GM19328 (cell line): ENCODE results near the gene MNAT1.
"Not testable (repeated sequence)": the region's sequence is repeated elsewhere in the genome, so short reads cannot be mapped to it uniquely, and the experiment has no call there.

Source experiments
- ATAC-seq: cut with Tn5 transposase; IDR thresholded peaks from one replicate; pipeline ENCODE4 v1.9.1; 2021; ENCODE audit warnings: mild to moderate bottlenecking, moderate library complexity; ENCODE audit not compliant: unreplicated experiment

The MNAT1 gene

DNA sequence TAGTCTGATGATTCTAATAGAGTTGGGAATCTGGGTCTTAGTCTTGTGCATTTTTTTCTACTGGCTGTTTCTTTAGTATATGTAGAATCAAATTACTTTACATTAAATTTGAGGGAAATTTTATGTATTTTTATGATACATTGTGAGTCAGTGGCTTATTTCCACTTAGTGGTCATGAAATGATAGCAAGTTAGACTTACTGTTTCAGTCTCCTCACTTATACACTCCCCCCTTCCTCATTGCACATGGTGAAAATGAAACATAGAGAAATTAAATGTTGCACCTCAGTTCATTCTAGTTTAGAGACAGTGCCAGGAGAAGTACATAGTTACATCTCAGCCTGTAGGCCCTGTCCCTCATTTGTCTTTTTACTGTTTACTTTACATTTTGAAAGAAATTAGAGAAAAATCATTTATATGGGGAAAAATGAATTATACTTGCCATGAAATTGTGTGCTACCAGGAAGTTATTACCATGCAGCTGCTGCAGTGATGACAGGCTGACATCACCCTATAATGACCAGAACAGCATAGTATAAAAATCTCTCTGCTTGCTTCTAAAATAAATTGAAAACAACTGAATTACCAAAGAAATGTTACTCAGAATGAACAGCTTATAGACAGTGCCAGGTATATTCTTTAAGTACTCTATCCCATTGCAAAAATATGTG, 133.1 kb downstream of the MNAT1 start:
- ATAC-seq: no peak

DNA sequence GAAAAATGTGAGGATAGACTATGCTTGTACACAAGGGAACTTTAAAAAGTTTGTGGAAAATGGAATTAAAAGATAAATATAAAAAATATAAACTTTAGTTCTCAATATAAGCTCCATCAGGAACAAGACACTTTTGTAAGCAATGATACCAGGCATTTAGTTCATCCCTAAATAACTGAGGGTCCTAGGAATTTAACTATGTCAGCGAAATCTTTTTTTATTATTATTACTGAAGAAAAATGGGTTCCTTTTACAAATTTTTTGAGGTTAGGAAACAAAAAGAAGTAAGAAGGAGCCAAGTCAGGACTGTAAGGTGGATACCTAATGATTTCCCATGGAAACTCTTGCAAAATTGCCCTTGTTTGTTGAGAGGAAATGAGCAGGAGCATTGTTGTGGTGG, 143.6 kb downstream of the MNAT1 start:
- ATAC-seq: no peak

DNA sequence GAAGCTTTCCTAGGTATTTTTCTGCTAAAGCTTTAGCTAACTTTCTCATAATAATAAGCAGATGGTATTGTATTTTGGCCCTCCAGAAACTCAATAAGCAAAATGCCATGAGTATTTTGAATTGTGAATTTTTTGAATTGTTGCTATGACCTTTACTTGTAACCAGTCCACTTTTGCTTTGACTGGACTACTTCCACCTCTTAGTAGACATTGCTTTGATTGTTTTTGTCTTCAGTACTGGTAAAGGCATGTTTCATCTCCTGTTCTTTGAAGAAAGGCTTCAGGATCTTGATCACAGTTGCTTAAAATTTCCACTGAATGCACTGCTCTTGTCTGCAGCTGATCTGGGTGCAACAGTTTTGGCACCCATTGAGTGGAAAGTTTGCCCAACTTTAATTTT, 144.0 kb downstream of the MNAT1 start:
- ATAC-seq: no peak

DNA sequence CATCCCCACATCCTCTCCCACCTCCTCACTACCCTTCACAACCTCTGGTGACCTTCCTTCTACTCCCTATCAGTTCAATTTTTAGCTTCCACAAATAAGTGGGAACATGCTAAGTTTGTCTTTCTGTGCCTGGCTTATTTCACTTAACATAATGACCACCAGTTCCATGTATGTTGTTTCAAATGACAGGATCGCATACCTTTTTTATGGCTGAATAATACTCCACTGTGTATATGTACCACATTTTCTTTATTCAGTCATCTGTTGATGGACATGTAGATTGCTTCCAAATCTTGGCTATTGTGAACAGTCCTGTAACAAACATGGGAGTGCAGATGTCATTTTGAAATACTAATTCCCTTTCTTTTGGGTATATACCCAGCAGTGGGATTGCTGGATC, 147.7 kb downstream of the MNAT1 start:
- ATAC-seq: no peak

DNA sequence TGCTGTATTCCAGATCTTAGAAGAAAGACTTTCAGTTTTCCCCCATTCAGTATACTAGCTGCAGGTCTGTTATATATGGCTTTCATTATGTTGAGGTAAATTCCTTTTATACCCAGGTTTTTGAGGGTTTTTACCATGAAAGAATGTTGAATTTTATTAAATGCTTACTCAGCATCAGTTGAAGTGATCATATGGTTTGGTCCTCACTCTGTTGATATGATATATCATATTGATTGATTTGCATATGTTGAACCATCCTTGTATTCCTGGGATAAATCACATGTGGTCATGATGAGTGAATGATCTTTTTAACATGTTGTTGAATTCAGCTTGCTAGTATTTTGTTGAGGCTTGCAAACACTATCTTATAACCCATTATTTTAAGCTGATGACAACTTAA, 149.6 kb downstream of the MNAT1 start:
- no peak for ATAC-seq

DNA sequence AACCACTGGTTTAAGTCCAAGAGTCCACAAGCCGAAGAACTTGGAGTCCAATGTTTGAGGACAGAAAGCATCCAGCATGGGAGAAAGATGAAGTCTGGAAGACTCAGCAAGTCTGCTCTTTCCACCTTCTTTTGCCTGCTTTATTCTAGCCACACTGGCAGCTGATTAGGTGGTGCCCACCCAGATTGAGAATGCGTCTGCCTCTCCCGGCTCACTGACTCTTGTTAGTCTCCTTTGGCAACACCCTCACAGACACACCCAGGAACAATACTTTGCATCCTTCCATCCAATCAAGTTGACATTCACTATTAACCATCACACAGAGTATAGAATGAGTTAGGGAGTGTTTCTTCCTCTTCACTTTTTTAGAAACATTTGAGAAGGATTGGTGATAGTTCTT, 156.1 kb downstream of the MNAT1 start:
- ATAC-seq: not testable (repeated sequence)

DNA sequence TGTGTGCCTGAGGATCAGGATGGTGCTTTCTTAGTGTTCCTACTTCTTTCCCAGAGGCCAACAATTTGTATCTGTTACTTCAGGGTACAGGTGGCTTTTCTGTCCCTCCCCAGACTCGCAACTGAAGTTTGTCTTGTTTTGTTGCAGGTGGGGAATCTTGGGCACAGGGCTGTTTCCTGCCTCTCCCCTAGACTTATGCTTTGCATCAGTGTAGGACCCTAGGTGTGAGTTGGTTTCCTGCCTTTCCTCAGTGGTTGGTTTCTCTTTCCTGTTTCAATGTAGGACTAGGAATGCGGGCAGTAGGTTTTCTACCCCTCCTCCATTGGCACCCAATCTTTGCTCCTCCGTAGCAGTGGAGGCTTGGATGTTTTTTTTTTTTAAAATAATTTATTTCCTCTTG, 159.3 kb downstream of the MNAT1 start:
- ATAC-seq: no peak

DNA sequence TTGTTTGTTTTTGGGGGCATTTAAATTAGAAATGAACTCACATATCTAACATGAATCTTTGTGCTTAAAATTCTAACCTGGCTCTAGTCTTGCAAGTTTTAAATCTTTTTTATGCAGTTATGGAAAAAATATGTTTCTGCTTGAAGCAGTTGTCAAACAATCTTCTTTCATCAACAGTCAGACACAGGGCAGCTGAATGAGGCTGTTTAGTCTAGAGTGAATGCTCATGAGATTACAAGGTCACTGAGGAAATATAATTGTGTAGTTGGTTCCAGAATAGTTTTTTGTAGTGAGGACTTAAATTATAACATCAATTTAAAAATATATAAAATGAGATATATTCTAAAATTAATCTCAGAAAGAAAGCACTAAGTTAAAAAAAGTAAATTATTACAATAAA, 169.8 kb downstream of the MNAT1 start:
- ATAC-seq: no peak

DNA sequence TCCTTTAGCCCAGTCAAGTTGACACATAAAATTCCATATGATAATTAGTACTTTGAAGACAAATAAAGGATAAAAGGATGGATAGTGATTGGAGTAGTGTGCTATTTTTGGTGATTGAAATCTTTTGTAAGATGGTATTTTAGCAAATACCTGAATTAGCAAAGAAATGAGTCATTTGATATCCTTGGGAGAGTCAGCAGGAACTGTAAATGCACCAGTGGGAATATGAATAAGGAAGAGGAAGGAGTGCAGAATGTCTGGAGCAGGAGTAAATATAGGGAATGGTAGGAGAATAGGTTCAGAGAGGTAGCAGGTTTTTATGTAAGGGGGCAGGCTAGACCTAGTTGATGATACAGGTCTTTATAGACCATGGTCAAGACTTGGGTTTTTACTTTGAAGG, 171.4 kb downstream of the MNAT1 start:
- no peak for ATAC-seq

DNA sequence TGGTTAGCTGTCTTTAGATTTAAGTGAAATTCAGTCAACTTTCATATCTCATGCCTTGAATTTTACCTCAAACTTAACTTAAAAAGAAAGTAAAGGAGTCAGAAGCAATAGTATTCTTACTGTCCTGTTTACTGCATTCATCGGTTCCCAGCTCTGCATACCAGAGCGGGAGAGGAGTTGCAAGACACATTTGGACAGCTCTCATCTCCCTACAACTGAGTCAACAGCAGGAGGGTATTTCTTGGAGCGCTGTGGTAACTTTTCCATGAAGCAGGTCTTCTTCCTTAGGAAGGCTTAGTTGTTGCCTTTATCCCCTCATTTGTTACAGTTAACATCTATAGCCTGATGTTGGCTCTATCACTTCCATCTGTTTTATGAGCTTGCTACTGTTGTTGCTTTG, 181.2 kb downstream of the MNAT1 start:
- ATAC-seq: no peak

DNA sequence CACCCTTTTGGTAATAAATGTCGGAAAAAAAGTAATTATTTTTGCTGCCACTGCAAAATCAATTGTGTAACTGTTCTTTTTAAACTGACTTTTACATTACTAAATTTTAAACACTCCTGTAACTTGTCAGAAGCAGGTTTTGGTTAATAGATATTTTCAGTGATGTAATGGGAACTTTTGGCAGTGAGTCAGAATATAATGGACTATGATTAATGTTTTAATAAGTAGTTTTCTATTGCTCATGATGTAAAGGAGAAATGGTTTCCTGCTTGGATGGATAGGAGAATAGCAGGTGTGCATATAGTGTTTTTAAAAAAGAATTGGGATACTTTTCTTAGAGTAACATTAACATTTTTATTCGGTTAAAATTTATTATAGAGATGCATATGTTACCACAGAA, 187.5 kb downstream of the MNAT1 start:
- ATAC-seq: no peak

DNA sequence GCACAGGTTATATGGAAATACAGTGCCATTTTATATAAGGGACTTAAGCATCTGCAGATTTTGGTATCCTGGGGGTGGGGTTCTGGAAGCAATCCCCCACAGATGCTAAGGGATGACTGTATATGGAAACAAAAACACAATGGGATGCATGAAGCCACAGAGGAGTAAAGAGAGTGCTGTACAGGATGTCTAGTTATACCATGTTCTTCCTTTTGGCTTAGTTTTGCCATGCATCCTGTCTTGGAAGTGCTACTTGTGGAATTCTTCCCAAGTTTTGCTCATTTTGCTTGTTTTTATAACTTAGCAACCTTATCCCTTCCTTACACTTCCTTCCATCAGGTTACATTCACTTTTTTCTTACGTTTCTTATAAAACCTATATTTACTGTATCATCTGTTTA, 190.7 kb downstream of the MNAT1 start:
- ATAC-seq: no peak

DNA sequence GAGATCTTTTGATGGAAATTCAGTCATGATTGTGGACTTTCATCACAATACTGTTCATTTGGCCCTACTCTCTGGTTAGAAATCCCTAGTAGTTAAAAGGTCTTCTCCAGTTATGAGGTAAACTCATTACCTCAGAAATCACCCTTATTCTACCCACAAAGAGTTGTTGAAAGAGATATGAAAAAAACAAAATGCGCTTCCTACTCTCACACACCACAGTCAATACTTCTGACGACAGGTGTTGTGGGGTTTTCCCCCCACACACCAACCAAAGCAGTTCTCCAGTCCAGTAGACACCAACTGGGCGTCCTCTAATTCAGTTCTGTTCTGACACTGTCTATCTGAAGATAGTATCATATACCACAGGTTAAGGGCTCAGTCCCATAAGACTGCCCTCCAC, 191.4 kb downstream of the MNAT1 start:
- peak; percentile 90 for ATAC-seq

DNA sequence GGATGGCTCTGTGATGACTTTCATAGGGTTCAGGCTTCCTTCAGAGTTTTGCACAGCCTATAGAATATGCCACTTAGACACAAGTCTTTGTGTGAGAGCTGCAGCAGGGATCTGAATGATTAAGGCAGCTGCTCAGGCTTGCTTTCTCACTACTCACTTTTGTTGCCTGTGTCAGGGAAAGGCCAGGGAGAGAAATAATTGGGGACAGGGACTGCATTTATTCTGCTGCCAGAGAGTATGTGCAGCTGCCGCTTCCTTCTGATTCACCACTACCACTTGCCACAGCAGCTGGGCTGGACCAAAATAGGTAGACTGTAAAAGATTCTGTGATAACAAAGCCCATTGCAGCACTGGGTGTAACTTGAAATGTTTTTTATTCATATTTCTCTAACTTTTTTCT, 196.7 kb downstream of the MNAT1 start:
- ATAC-seq: no peak

DNA sequence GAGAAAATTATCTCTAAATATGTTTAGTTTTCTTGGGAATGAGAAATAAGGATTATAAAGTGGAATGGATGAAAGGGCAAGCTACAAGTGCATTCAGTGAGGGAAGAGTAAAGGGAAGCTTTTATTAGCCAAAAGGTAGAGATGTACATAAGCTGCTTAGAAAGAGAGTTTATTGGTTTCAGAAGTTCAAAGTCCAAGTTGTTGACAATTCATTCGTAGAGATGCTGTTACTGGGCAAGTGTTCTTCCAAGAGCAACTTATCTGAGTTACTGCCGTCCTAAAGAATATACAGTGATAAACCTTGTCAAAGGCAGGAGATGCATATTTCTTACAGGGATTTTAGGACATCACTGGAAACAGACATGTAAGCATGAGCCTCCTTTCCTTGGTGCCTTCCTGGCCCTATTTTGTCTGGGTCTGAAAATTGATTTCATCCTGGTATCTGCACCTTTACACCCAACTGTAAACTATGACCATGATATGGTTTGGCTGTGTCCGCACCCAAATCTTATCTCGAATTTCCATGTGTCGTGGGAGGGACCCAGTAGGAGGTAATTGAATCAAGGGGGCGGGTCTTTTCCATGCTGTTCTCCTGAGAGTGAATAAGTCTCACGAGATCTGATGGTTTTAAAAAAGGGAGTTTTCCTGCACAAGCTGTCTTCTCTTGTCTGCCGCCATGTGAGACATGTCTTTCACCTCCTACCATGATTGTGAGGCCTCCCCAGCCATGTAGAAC, 199.5 kb downstream of the MNAT1 start:
- no peak for ATAC-seq

DNA sequence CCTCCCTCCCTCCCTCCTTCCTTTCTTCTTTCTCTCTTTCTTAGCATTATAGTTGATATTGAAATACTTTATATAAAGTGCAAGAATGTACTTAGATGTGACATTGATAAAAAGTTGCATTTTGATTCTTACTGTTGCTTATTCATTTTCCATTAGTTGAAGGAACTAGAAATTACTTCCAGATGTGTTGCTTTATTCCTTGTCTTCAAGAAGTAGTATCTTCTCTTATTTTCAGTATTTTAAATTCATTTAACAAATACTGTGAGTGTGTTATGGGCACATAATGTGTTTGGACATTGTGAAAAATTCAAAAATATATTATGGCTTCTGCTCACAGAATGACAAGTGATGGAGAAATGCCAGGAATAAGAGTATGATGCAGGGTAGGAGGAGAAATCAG, 200.8 kb downstream of the MNAT1 start:
- no peak for ATAC-seq

DNA sequence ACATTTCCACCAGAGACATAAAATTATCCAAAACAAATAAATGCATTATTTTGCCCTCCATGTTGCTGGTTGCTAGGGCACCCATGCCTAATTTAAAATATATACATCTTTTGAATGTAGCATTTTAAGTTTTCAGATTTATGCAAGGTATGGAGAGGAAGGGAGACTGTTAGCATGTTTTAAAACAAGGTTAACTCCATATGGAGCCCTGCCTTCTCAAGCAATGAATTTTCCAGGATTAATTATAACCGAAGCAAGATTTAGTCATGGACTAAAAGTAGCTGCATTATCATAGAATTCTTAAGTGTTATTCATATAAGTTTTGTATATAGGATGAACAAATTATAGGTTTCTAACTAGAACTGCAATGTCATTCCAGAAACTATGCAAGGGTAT, 209.1 kb downstream of the MNAT1 start:
- ATAC-seq: no peak

DNA sequence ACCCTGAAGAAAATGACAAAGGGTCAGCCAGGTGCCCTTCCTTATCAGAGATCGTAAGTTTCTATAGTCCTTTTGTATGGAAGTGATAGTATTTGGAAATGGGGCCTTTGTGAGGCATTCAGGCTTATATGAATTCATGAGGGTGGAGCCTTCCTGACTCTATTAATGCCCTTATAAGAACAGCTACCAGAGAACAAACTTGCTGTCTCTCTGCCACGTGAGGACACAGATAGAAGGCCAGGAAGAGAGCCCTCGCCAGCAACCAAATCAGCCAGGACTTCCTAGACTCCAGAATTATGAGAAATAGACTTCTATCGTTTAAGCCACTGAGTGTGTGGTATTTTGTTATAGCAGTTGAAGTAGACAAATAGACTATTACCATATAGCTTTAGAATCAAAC, 209.6 kb downstream of the MNAT1 start:
- no peak for ATAC-seq

DNA sequence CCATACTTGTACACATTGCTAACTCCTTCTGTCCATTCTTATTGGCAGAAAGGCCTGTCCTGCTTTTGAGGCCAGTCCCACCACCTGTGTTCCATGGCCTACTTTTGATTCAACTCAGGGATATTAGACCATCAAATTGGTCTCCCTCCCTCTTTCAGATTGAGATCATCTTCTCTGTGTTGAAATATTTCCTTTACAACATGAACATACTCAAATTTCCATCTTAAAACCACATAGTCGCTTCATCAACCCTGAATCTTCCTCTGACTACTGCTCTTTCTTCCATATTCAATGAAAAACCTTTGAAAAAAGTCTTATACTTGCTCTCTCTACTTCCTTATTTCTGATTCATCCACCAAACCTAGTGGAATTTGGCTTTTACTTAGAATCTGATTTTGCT, 211.4 kb downstream of the MNAT1 start:
- ATAC-seq: no peak

DNA sequence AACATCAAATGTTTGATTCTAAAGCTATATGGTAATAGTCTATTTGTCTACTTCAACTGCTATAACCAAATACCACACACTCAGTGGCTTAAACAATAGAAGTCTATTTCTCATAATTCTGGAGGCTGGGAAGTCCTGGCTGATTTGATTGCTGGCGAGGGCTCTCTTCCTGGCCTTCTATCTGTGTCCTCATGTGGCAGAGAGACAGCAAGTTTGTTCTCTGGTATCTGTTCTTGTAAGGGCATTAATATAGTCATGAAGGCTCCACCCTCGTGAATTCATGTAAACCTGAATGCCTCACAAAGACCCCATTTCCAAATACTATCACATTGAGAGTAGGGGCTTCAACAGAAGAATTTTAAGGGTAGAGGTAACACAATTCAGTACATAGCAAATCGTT, 212.2 kb downstream of the MNAT1 start:
- no peak for ATAC-seq

DNA sequence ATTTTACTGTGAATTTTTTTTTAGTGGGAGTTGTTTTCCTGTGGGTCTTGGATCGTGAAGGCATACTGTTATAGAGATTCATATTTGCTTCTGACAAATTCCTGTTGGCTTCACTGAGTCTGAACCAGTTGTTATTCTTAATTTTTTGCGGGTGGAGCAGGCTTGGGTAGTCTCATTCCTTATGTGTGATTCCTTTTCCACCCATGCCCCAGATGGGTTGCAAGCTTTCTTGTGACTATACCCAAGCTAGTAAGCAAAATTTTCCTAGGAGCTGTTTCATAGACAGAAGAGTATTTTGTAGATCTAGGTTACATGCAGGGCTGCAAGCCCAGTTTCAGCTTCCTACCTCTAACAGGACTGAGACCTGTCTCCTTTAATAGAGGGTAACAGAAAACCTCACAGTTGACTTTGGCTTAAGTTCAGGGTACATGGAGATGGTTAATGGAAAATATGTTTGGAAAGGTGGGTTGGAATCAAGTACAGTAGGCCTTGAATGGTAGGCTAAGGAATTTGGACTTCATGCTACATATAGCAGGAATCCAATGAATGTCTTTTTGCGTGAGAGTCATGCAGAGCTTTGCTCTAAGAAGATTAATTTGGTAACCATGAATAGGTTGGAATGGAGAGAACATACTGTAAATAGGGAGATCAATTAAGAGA, 217.3 kb downstream of the MNAT1 start:
- no peak for ATAC-seq

DNA sequence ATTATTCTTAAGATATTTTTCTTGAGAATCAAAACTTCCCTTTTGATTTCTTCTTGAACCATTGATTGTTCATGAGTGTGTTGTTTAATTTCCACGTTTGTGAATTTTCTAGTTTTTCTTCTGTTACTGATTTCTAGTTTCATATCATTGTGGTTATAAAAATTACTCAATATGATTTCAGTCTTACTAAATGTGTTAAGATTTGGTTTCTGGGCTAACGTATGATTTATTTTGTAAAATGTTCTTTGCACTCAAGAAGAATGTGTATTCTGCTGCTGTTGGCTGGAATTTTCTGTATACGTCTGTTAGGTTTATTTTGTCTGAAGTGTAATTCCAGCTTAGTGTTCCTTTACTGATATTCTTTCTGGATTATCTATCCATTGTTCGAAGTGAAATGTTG, 221.6 kb downstream of the MNAT1 start:
- ATAC-seq: no peak
